Measurements from ENCODE around the gene ANGPTL8. TPM values are rescaled to one million over a fixed set of nuclear protein-coding genes. Genes with fewer than 3 reads are reported as not detected.

ANGPTL8 gene
- total RNA-seq, 1 experiment from 2014 or later = not detected

DNA sequence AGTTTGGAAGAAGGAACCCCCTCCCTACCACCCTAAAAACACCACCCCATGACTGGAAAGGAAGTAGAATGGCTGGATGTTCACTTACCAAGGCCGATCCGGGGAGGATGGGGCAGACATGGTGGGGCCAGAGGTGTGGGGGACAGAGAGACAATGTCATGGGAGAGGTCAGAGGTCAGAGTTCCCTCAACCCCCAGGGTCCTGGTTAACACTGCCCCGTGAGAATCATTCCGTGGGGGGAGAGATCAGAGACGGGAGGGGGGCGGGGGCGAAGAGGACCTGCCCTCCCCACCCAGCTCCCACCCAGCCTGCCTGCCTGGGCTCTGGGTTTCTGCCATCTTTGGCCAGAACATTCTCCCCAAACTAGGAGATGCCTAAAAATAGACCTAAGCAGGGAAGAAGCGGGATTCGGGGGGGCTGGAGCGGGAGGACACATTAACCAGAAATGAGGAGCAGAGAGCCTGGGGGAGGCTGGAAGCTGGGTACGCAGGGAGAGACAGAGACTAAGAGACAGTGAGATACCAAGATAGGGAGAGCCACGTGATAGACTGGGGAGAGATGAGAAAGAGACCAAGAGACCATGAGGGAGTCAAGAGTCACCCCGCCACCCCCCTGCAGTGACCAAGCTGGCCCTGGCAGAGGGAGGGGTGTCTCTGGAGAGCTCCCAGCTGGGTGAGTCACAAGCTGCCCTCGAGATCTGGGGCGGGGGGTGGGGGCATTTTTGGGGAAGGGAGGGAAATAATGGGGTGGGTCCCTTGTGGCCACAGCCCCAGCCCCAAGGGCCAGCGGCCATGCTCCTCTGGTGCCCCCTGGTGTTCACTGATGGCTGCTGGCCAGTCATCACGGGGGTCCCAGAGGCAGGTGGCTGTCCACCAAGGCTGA, 36.0 kb upstream of the ANGPTL8 start:
- DNase-seq (ENCODE audit: low spot score) = peak; percentile 73

DNA sequence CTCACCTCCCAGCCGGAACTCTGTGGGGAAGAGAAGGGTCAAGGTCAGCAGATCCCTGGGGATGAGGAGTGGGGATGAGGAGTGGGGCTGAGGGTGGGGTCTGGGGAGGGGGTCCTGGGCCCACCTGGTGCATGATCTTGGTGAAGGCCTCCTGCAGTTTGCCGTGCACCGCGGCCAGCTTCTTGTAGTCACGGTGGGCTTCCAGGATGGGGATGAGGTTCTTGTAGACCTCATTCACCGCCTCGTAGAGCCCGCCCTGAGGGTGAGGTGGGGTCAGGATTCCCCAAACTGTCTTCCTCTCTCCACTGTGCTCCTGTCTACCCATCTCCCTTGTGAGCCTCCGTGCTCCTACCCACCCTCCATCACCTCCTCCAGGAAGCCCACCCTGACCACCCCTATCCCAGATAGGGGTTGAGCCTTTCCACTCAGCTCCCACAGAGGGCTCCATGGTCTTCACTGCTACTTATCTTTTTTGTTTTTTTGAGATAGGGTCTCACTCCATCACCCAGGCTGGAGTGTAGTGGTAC, 35.3 kb upstream of the ANGPTL8 start:
- no peak for DNase-seq (ENCODE audit: low spot score)

DNA sequence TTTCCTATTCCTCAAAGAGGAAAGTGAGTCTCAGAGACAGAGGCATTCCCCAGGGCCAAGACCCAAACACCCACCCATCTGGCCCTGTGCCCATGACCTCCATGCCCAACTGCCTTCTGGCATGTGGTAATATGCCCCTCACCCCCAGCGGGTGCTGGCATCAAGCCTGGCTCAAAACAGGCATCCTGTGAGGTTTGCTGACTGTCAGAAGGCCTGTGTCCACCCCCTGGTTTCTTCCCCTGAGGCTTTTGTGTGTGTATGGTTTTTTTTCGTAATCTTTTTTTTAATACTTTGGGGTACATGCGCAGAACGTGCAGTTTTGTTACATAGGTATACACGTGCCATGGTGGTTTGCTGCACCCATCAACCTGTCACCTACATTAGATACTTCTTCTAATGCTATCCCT, 34.5 kb upstream of the ANGPTL8 start:
- peak; percentile 35 for DNase-seq (ENCODE audit: low spot score)

DNA sequence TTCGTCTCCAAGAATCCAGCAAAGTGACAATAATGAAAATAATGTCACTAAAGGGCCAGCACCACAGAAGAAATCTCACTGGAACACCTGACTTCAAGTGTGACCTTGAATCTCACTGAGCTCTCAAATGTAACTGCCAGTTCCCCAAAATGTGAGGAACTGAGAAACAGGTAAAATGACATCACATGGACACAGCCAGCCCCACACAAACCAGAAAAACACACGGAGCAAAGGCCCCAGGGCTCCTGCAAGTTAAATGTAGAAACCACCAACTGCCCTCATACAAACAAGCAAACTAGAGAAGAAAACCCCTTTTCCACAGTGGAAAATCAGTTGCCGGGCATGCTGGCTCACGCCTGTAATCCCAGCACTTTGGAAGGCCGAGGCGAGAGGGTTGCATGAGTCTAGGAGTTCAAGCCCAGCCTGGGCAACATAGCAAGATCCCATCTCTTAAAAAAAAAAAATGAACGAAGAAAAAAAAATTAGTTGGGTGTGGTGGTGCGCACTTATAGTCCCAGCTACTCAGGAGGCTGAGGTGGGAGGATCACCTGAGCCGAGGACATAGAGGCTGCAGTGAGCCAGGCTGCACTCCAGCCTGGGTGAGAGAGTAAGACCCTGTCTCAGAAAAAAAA, 33.4 kb upstream of the ANGPTL8 start:
- no peak for DNase-seq (ENCODE audit: low spot score)

DNA sequence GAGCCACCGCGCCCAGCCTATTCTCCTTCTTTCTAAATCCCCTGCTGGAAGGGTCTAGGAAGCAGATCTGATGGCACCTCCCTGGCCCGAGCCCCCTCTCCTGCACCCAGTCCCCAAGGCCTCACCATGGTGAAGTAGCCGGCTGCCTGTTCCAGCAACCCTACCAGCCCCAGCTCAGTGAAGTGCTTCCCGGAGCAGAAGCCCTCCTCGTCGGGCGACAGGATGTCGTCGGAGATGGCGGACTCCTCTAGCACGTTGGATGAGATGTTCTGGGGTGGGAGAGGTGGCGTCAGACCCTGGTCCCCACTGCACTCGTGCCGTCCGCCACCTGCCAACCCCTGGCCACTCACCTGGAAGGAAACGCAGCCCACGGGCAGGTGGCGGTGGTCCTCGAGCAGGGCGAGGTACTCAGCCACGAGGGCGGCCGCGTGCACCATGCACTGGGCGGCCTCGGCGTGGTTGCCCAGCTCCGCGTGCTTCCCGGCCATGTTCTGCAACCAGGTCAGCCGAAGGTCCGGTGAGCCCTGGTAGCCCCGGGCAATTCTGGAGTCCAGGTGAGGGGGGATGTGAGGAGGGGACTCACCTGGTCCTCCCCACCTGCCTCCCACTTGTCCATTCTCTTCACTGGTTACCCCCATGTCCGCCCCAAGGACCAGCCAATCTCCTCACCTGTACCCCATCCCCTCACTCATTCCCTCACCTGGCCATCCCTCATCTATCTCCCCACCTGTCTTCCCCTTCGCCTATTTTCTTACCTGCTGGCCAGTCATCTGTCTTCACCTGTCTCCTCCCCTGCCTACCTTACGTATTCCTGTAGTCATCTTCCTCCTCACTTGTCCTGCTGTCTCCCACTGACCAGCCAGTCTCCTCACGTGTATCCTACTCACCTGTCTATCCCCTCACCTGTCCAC, 30.6 kb upstream of the ANGPTL8 start:
- DNase-seq (ENCODE audit: low spot score) = no peak

DNA sequence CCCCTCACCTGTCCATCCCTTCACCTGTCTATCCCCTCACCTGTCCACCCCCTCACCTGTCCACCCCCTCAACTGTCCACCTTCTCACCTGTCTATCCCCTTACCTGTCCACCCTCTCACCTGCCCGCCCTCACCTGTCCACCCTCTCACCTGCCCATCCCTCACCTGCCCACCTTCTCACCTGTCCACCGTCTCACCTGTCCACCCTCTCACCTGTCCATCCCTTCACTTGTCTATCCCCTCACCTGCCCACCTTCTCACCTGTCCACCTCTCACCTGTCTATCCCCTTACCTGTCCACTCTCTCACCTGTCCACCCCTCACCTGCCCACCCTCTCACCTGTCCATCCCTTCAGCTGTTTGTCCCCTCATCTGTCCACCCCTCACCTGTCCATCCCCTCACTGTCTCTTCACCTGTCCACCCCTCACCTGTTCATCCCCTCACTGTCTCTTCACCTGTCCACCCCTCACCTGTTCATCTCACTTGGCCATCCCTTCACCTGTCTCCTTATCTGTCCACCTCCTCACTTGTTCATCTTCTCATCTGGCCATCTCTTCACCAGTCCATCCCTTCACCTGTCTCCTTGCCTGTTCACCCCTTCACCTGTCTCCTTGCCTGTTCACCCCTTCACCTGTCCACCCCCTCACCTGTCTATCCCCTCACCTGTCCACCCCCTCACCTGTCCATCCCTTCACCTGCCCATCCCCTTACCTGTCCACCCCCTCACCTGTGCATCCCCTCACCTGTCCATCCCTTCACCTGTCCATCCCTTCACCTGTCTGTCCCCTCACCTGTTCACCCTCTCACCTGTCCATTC, 29.4 kb upstream of the ANGPTL8 start:
- DNase-seq (ENCODE audit: low spot score) = no peak

DNA sequence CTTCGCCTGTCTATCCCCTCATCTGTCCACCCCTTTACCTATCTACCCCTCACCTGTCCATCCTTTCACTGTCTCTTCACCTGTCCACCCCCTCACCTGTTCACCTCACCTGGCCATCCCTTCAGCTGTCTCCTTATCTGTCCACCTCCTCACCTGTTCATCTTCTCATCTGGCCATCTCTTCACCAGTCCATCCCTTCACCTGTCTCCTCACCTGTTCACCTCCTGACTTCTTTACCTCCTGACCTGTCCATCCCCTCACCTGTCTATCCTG, 28.8 kb upstream of the ANGPTL8 start:
- no peak for DNase-seq (ENCODE audit: low spot score)

DNA sequence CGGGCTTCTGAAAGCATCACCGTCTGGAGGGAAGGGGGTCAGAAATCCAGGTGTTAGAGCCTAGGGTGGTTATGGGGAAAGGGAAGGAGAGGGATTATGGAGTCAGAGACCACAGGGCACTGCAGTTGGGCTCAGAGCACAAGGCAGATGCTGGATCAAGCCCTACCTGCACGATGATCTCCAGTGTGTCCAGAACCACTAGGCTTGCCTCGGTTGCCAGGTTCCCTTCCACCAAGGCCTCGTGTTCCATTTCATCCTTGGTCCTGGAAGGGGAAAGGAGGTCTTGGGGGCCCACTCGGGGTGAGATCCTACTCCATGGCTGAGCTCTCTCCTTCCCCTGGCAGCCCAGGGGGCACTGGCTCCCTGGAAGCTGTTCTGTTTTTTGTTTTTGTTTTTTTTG, 25.0 kb upstream of the ANGPTL8 start:
- no peak for DNase-seq (ENCODE audit: low spot score)

DNA sequence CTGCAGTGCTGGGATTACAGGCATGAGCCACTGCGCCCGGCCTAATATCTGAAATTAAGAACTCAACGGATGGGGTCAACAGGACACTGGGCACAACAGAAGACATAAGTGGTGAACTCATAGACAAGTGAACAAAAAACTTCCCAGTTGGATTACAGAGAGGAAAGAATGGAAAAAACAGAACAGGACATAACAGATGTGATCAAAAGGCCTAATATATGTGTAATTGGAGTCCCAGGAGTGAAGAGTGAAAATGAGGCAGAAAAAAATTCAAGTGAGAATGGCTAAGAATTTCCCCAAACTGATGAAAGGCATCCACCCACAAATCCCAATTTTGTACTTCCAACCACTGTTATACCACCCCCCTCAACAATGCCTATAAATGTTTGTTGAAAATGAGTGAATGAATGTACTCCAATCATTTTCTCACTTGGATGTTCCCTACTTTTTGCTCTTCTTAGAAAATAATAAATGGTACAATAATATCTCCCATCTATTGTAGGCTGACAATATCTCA, 18.3 kb upstream of the ANGPTL8 start:
- DNase-seq (ENCODE audit: low spot score) = no peak

DNA sequence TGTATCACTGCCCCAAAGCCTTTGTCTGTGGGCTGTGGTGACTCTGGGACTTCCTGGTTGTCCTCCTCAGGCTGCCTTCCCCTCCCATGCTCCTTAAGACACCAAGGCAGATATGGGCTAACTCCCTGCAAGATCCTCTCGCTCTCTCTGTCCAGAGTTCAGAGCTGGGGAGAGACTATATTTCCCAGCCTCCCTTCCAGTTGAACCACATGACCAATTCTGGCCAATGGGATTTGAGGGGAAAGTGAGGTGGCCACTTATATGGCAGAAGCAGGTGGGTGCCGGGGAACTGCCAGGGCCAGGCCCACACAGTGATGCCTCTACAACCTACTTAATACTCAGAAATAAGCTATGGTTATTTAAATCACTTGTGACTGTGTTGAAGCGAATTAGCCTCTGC, 16.2 kb upstream of the ANGPTL8 start:
- no peak for DNase-seq (ENCODE audit: low spot score)

DNA sequence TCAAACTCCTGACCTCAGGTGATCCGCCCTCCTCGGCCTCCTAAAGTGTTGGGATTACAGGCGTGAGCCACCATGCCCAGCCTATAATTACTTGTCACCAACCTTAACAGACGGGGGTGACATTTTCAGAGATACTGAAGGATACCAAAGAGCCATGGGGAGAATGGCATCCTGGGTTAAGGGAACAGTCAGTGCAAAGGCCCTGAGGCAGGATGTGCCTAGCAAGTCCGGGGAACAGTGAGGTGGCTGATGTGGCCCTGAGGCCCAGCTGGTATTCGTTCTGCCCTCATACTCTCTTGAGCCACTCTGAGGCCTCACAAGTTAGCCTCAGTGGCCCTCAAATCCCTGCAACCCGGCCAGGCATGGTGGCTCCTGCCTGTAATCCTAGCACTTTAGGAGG, 15.0 kb upstream of the ANGPTL8 start:
- no peak for DNase-seq (ENCODE audit: low spot score)

DNA sequence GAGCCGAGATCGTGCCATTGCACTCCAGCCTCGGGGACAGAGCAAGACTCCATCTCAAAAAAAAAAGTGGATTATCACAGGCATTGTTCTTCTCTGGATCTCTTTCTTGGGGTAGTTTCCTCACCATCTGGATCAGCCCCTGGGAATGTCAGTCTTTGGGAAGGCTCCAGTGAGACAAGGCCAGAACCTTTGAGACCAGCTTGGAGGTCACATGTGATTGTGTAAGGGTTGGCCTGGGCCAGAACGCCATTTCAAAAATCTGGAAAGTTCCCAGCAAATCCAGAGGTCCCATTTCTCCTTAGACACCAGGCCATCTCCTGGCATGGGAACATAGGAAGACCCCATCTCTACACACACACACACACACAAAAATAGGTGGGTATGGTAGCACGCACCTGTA, 14.2 kb upstream of the ANGPTL8 start:
- no peak for DNase-seq (ENCODE audit: low spot score)

DNA sequence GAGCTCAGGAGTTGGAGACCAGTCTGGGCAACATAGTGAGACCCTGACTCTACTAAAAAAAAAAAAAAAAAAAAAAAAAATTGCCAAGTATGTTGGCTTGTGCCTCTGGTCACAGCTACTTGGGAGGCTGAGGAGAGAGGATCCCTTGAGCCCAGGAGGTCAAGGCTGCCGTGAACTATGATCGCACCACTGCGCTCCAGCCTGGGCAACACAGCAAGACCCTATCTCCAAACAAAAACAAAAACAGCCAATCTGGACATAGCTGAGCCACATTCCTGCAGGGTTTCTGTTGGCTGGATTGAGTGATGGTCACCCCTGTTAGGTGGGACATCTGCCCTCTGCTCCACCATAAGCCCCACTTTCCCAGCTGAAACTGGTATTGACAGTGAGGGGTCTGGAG, 13.6 kb upstream of the ANGPTL8 start:
- no peak for DNase-seq (ENCODE audit: low spot score)

DNA sequence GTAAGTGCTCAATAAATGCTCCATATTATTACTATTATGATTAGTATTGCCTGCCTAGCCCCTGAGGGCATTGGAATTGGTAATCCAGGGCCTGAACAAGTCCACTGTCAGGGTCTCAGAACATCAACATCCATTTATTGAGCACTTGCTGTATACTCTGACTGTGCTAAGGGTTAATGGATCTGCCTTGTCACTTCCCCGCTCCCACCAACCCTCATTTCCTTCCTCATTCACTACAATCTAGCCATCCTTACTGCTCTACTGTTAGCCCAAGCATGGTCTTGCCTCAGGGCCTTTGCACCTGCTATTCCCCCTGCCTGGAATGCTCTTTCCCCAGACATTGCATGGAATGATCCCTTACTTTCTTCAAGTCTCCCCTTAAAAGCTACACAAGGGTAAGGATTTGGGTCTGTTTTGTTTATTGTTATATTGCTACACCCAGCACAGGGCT, 12.7 kb upstream of the ANGPTL8 start:
- DNase-seq (ENCODE audit: low spot score) = no peak

DNA sequence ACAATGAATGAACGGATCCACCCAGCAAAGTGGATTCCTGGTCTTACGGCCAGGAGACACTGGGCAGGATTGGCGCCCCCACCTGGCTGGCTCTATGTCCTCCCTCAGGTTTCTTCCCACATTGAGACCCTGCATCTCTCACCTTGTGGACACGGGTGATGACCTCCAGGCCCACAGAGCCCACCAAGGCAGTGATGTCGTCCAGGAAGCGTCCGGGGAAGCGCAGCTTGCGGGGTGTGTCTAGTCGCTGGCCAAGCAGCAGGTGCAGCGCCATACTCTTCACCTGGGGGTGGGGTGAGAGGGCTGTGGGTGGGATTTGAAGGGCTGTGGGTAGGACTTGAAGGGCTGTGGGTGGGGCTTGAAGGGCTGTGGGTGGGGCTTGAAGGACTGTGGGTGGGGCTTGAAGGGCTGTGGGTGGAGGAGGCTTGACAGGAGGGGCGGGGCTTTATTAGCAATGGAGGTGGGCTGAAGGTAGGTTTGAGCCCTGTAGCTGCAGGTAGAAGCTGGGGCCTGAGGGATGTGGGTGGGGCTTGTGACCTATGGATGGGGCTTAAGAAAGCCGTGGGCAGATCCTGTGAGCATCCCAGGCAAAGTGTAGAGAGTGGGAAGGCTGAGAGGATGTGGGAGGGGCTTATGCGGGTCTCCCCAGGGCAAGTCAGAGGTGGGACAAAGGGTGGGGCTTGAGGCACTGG, 12.1 kb upstream of the ANGPTL8 start:
- DNase-seq (ENCODE audit: low spot score) = no peak

DNA sequence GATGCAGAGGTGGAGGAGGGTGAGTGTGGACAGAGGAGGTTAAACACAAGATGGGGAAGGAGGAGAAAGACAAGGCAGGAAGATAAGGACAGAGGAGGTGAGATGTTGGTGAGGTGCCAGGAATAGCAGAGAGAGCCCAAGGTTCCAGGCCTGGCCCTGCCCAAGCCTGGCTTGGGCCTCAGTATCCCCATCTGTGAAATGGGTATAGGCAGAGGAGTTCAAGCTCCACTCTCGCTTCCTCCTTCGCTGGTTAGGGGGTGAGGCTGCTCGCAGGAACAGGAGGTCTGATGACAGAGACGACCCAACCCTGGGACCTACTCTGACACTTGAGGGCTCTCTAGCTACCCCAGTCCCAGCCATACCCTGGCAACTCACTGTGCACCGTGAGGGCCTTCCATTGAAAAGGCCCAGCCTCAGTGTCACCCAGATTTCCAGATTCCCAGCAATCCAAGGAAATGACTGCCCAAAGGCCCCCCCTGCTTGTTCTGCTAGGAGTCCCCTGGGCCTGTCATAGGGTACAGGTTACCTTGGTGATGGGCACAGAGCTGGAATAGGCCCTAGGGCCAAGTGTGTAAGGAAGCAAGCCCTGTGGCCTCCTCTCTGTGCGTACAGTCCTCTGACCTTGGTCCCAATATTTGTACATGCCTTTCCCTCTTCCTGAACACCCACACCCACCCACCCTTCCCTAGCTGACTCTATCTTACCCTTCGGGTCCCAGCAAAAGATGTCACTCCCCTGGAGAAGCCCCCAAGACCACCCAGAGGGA, 8.6 kb upstream of the ANGPTL8 start:
- DNase-seq (ENCODE audit: low spot score) = no peak

DNA sequence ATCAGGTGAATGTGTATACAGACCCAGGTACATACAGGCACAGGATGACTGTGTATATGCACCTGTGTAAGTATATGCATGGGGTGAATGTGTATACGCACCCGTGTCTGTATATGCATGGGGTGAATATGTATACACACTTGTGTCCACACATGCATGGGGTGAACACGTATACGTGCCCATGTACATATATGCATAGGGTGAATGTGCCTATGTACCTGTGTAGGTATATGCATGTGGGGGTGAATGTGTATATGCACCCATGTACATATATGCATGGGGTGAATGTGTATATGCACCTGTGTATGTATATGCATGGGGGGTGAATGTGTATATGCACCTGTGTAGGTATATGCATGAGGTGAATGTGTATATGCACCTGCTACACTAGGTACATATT, 6.9 kb upstream of the ANGPTL8 start:
- DNase-seq (ENCODE audit: low spot score) = no peak

DNA sequence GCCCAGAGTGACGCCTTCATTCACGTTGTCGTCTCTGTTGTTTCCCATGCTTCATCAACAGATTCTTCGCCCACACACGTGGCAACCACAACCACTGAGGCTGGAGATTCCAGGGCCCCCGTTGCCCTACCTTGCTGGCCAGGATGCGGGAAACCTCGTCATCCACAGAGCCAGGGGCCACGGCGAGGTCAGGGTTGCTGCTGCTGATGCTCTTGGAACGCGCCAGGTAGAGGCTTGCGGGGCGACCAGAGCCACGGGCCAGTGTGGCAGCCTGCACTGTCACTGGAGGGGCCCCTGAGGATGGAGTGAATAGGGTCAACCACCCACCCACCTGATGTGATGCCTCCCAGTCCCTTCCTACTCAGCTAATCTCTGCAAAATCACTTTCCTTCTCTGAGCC, 6.3 kb upstream of the ANGPTL8 start:
- DNase-seq (ENCODE audit: low spot score) = no peak

DNA sequence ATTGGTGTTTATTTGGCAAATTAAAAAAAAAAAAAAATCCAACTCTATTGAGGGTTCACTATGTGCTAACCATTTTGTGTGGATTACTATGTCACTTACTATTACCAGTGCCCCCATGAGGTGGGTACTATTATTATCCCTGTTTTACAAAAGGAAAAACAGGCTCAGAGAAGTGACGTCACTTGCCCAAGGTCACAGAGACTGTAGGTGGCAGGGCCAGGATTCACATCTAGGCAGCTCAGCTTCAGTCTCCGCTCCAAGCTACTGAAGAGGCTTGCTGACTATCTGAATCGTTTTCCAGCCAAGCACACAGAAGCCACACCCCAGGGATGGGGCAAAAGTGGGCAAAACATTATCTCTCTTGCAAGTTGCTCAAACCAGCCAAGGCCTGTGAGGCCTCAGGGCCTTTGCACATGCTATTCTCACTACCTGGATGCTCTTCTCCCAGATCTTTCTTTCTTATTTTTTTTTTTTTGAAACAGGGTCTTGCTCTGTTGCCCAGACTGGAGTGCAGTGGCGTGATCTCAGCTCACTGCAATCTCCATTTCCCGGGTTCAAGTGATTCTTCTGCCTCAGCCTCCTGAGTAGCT, 4.8 kb upstream of the ANGPTL8 start:
- DNase-seq (ENCODE audit: low spot score) = no peak

All from H4 (cell line).